Skeletal muscle tissue (tissue), 4 donors: ENCODE results near the gene OR52E4. TPM values are rescaled to one million over a fixed set of nuclear protein-coding genes. Genes with fewer than 3 reads are reported as not detected.

Experiments
- H3K27ac ChIP-seq: one replicate; pipeline ENCODE4 v1.7.0; 2013; ENCODE audit warnings: mild to moderate bottlenecking, low read depth, low read length, inconsistent platforms
- H3K27me3 ChIP-seq, 3 donors: one replicate each; pipeline ENCODE4 v1.7.0; 2013; ENCODE audit warnings: low read length in 3 of 3; ENCODE audit not compliant: control insufficient read depth in 3 of 3, insufficient read depth in 3 of 3
- H3K36me3 ChIP-seq, 3 donors: one replicate each; pipeline ENCODE4 v1.7.0; 2013; ENCODE audit warnings: low read length in 3 of 3; ENCODE audit not compliant: control insufficient read depth in 3 of 3, insufficient read depth in 3 of 3
- H3K4me1 ChIP-seq, 3 donors: one replicate each; pipeline ENCODE4 v1.7.0; 2013; ENCODE audit warnings: low read length in 3 of 3, mild to moderate bottlenecking in 3 of 3; ENCODE audit not compliant: control insufficient read depth in 3 of 3, insufficient read depth in 3 of 3
- H3K4me3 ChIP-seq, 3 donors: one replicate each; pipeline ENCODE4 v1.7.0; 2013; ENCODE audit warnings: low read length in 3 of 3
- H3K9ac ChIP-seq, 3 donors: one replicate each; pipeline ENCODE4 v1.7.0; 2013; ENCODE audit warnings: low read length in 3 of 3, mild to moderate bottlenecking in 3 of 3, moderate library complexity in 2 of 3, low read depth in 1 of 3
- H3K9me3 ChIP-seq, 3 donors: one replicate each; pipeline ENCODE4 v1.7.0; 2013; ENCODE audit warnings: low read length in 3 of 3; ENCODE audit not compliant: control insufficient read depth in 3 of 3
- total RNA-seq: library from RNA; depleted of rRNA; stranded (reverse); fragments of >200 nt; gene quantifications from one replicate; pipeline ENCODE4 v1.2.3, GENCODE V29; 2014
- donor health status: Osteomylitis.

OR52E4 gene
- total RNA-seq, 1 donor from 2014 or later: not detected

GRCh38 chr11:5878564-5878963, 1.9 kb upstream of the OR52E4 start:
- no peaks in the 10 kb centered on the region for H3K9me3 ChIP-seq
- H3K36me3 ChIP-seq: no peaks in the 10 kb centered on the region
- no peaks in the 10 kb centered on the region for H3K4me1 ChIP-seq
- H3K27me3 ChIP-seq: no peaks in the 10 kb centered on the region
- H3K9ac ChIP-seq: no peak overlapping the region
- H3K4me3 ChIP-seq: no peak overlapping the region
- H3K27ac ChIP-seq: no peak overlapping the region

- no peaks in the 10 kb centered on the region for H3K27me3 ChIP-seq
- H3K9me3 ChIP-seq: no peaks in the 10 kb centered on the region
- no peaks in the 10 kb centered on the region for H3K36me3 ChIP-seq
- no peak overlapping the region for H3K9ac ChIP-seq
- no peak overlapping the region for H3K27ac ChIP-seq
- no peak overlapping the region for H3K4me3 ChIP-seq
- no peaks in the 10 kb centered on the region for H3K4me1 ChIP-seq
Measured at GRCh38 chr11:5881756-5882155, 1.3 kb downstream of the OR52E4 start.

- H3K27ac ChIP-seq: no peak overlapping the region
Measured at GRCh38 chr11:5887172-5887571, 6.7 kb downstream of the OR52E4 start.

GRCh38 chr11:5887661-5888060, 7.2 kb downstream of the OR52E4 start:
- Histone ChIP-seq H3K27ac (no peak overlapping the region), H3K36me3 (no peaks in the 10 kb centered on the region), H3K4me1 (no peaks in the 10 kb centered on the region), H3K4me3 (no peak overlapping the region), H3K27me3 (no peaks in the 10 kb centered on the region), H3K9ac (no peak overlapping the region), H3K9me3 (no peaks in the 10 kb centered on the region)

More at GRCh38 chr11:5887172-5887571, 6.7 kb downstream of the OR52E4 start:
- Histone ChIP-seq H3K36me3 (no peaks in the 10 kb centered on the region), H3K9me3 (no peaks in the 10 kb centered on the region), H3K9ac (no peak overlapping the region), H3K4me1 (no peaks in the 10 kb centered on the region), H3K27me3 (no peaks in the 10 kb centered on the region), H3K4me3 (no peak overlapping the region)

GRCh38 chr11:5891216-5891800, 10.9 kb downstream of the OR52E4 start:
- no peaks in the 10 kb centered on the region for H3K4me1 ChIP-seq
- H3K27ac ChIP-seq: no peak overlapping the region
- no peaks in the 10 kb centered on the region for H3K36me3 ChIP-seq

GRCh38 chr11:5892908-5893307, 12.5 kb downstream of the OR52E4 start, which contains the start of gene OR52E5:
OR52E5 (plus strand) TSS chr11:5893208; CDS start chr11:5900777, 7,569 bp downstream.
- Histone ChIP-seq H3K4me1 (no peaks in the 10 kb centered on the region), H3K27ac (no peak within 1 kb of the TSS), H3K4me3 (no peak within 1 kb of the TSS), H3K9me3 (no peaks in the 10 kb centered on the region), H3K27me3 (no peaks in the 10 kb centered on the region), H3K36me3 (no peaks in the 10 kb centered on the region), H3K9ac (no peak within 1 kb of the TSS)

More at GRCh38 chr11:5891216-5891800, 10.9 kb downstream of the OR52E4 start:
- H3K9ac ChIP-seq: no peak overlapping the region
- H3K9me3 ChIP-seq: no peaks in the 10 kb centered on the region
- no peak overlapping the region for H3K4me3 ChIP-seq
- no peaks in the 10 kb centered on the region for H3K27me3 ChIP-seq

GRCh38 chr11:5899534-5899933, 19.1 kb downstream of the OR52E4 start:
- no peaks in the 10 kb centered on the region for H3K36me3 ChIP-seq
- H3K9ac ChIP-seq: no peak overlapping the region
- no peaks in the 10 kb centered on the region for H3K27me3 ChIP-seq
- no peaks in the 10 kb centered on the region for H3K9me3 ChIP-seq
- no peaks in the 10 kb centered on the region for H3K4me1 ChIP-seq
- no peak overlapping the region for H3K4me3 ChIP-seq
- no peak overlapping the region for H3K27ac ChIP-seq

GRCh38 chr11:5910540-5910939, 30.1 kb downstream of the OR52E4 start:
- Histone ChIP-seq H3K9me3 (no peaks in the 10 kb centered on the region), H3K4me1 (no peaks in the 10 kb centered on the region), H3K27me3 (no peaks in the 10 kb centered on the region), H3K4me3 (no peak overlapping the region), H3K9ac (no peak overlapping the region), H3K27ac (no peak overlapping the region), H3K36me3 (no peaks in the 10 kb centered on the region)

GRCh38 chr11:5922749-5923426, 42.5 kb downstream of the OR52E4 start:
- H3K9me3 ChIP-seq: peaks cover 0 to 2% (median 0%) of the 10 kb centered on the region in 3 donors
- H3K9ac ChIP-seq: no peak overlapping the region

GRCh38 chr11:5923427-5923776, 43.0 kb downstream of the OR52E4 start:
- H3K27ac ChIP-seq: no peak overlapping the region
- peaks cover 0 to 2% (median 0%) of the 10 kb centered on the region in 3 donors for H3K9me3 ChIP-seq
- no peak overlapping the region for H3K4me3 ChIP-seq
- H3K27me3 ChIP-seq: no peaks in the 10 kb centered on the region
- no peaks in the 10 kb centered on the region for H3K36me3 ChIP-seq
- no peaks in the 10 kb centered on the region for H3K4me1 ChIP-seq
- no peak overlapping the region for H3K9ac ChIP-seq

More at GRCh38 chr11:5922749-5923426, 42.5 kb downstream of the OR52E4 start:
- no peak overlapping the region for H3K27ac ChIP-seq
- H3K36me3 ChIP-seq: no peaks in the 10 kb centered on the region
- no peak overlapping the region for H3K4me3 ChIP-seq
- no peaks in the 10 kb centered on the region for H3K27me3 ChIP-seq
- no peaks in the 10 kb centered on the region for H3K4me1 ChIP-seq
